GM12873 (cell line): ENCODE measurements around the gene ESR1.

ENCODE experiments used
- TF ChIP-seq, protein P1 (sequence below): IDR thresholded peaks from 2 replicates; pipeline ENCODE4 v1.5.1; 2012; ENCODE audit warnings: low read depth, mild to moderate bottlenecking, moderate library complexity, low read length, control low read depth; ENCODE audit not compliant: insufficient read depth; ENCODE audit errors: missing control alignments

Gene ESR1

DNA sequence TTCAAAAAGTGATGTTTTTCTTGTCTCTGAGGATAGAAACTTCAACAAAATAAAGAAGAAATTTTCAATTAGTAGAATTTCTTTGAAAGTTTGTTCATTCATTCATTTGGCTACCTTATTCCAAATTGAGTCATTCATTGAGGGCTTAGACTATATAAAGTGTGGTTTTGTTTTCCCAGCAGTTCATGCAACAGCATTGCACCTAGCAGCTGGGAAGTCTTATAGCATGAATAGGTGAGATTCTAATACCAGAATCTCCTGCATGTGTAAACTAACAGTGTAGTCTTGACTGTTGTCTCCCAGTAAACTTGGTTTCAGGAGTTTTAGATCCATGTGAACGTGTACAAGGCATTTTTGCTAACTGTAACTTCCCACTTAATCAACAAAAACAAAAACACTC, 7.1 kb downstream of the ESR1 start:
- TF ChIP-seq, protein P1, sequence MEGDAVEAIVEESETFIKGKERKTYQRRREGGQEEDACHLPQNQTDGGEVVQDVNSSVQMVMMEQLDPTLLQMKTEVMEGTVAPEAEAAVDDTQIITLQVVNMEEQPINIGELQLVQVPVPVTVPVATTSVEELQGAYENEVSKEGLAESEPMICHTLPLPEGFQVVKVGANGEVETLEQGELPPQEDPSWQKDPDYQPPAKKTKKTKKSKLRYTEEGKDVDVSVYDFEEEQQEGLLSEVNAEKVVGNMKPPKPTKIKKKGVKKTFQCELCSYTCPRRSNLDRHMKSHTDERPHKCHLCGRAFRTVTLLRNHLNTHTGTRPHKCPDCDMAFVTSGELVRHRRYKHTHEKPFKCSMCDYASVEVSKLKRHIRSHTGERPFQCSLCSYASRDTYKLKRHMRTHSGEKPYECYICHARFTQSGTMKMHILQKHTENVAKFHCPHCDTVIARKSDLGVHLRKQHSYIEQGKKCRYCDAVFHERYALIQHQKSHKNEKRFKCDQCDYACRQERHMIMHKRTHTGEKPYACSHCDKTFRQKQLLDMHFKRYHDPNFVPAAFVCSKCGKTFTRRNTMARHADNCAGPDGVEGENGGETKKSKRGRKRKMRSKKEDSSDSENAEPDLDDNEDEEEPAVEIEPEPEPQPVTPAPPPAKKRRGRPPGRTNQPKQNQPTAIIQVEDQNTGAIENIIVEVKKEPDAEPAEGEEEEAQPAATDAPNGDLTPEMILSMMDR, result no peak

DNA sequence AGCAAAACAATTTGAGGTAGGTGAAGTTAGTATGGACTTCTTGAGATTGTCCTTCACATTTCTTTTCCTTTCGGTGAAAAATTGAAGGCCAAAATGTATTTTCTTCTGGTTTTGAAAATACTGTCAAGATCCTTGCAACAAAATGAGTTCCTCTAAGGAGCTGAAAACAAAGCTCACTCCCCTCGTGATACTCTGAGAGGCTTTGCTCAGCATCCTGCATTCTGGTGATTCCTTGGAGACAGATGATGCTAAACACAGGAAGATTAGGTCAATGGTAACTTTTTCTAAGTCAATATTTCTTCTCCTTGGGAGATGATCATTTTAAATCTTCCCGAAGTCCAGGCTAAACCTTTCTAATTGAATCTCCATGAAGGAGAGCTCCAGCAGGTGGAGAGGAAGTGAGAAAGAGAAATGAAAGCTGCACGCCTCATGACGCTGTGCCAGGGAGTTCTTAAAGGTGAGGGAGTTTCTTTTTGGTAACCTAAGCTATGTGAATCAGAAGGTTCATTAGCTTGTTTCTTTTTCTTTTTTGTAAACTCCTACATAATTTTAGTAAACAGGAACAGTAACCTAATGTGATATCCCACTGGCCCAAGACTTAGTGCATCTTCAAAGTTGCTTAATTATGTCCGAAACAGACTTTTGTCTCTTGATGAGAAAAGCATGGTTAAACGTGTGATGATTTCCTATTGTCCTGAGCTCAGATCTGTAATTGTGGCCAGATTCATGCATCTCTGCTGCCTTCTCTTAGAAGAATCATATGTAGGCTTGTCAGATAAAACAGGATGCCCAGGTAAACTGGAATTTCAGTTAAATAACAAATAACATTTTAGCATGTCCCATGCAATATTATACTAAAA, 15.0 kb downstream of the ESR1 start:
- TF ChIP-seq, protein P1, result no peak

DNA sequence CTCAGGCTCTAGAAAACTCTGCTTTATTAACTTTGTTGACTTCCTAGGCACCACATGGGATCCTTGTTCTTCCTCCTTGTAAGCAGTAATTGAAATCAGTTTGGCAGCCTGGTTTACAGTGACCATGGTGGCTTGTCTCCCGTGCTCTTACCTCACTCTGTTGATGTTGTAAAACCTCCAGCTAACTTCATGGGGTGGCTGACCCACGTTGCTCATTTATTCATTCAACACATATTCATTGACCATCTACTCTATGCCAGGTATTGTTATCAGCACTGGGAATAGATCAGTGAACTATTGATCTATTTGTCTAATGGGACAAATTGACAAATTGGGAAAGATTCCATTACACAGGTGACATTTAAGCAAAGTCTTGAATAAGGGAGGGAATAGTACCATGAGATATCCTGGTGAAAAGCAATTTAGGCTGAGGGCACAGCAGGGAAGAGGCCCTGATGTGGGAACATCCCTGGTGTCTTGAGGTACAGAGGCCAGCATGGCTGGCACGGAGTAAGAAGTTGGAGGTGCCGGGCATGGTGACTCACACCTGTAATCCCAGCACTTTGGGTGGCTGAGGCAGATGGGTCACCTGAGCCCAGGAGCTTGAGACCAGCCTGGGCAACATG, 19.1 kb downstream of the ESR1 start:
- TF ChIP-seq, protein P1, result no peak

DNA sequence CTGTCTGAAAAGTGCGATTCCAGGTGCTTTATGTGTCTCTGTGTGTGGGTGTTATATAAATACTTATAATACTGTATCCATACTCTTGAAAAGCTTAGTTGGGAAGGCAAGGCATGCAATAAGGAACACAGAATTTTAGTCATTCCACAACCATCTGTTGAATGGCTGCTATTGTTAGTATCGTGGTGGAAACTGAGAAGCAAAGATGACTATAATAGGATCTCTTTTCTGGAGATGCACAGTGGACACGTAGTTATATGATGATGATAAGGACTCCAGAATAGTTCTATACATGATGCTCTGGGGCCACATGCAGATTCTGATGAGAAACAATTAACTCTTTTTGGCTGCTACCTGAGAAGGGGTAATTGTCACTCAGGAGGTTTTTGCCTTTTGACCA, 25.2 kb downstream of the ESR1 start:
- TF ChIP-seq, protein P1, result no peak

DNA sequence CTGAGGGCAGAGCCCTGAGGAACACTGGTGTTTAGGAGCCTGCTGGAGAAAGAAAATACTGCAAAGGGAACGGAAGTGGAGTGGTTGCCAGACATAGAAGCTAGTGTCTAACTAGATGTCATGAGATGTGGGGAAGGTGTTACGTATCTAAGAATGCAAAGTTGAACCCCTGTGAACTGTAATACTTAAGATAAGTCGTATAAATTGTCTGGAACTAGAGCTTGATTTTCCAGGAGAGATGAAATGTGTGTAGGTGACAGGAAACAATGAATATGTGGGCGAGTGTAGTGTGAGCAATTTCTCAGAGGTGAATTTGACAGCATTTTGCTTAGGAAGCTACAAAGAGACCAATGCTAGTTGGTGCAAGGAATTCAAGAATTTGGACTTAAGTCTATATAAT, 27.9 kb downstream of the ESR1 start:
- TF ChIP-seq, protein P1, result no peak

DNA sequence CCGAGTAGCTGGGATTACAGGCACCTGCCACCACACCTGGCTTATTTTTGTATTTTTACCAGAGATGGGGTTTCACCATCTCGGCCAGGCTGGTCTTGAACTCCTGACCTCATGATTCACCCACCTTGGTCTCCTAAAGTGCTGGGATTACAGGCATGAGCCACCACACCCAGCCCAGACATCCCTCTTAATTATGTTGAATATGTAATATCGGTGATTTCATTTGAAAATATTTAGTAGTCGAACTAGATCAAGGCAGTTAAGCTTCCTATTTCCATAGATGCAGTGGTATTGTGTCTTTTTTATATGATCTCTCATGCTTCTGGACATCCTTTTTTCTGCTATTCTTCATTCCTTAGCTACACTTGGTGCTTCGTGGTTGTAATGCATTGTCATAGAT, 29.7 kb downstream of the ESR1 start:
- TF ChIP-seq, protein P1, result no peak

DNA sequence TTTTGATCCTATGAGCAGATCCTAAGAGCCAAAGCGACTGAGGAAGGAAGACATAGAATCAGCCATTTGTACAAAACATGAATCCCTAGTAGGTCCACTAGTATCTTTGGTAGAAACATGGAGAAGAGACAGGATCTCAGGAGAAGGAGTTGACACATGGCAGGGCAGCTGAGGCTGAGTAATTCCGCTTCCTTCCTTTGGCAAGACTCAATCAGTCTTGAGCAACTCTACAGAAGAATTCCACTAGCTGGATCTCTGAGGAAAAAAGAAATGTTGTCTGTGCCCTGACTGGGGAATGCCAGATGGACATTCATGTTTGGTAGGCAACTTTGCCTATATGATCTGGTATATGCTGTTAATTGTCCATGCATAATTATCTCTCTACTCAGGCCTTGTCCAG, 35.3 kb downstream of the ESR1 start:
- TF ChIP-seq, protein P1, result no peak
